Measurements from ENCODE around the gene QARS1. TPM values are rescaled to one million over a fixed set of nuclear protein-coding genes. Genes with fewer than 3 reads are reported as not detected.

QARS1 gene
- total RNA-seq, 1 experiment from 2014 or later = 346 TPM

GRCh38 chr3:49081429-49081828, 23.1 kb downstream of the QARS1 start:
- Histone ChIP-seq H4K20me1 (ENCODE audit: insufficient read depth) (peaks cover 6% of the 10 kb centered on the region; the same call in 1 of the 2 replicates), H3K27ac (ENCODE audit: low read depth, low read length) (no peak overlapping the region), H3K4me1 (ENCODE audit: control insufficient read depth in 1 of 2, insufficient read depth in 2 of 2, low read length in 2 of 2) (no peaks in the 10 kb centered on the region), H3K36me3 (ENCODE audit: control insufficient read depth in 1 of 2, insufficient read depth in 2 of 2, low read length in 2 of 2) (peaks cover 5 to 12% of the 10 kb centered on the region in 2 experiments; a peak in 3 of 4 replicates), H2AFZ (ENCODE audit: low read depth, low read length, poor library complexity, severe bottlenecking) (no peak overlapping the region), H3K4me3 (replicated peaks in 1 of 2; ENCODE audit: low read depth in 1 of 2, low read length in 2 of 2) (no peak overlapping the region), H3K27me3 (ENCODE audit: insufficient read depth, low read length) (no peaks in the 10 kb centered on the region), H3K9ac (ENCODE audit: low read length) (no peak overlapping the region), H3K9me3 (ENCODE audit: control insufficient read depth in 1 of 2, insufficient read depth in 1 of 2, low read depth in 1 of 2, low read length in 2 of 2) (no peaks in the 10 kb centered on the region), H3K9me2 (ENCODE audit: insufficient read depth) (no peaks in the 10 kb centered on the region), H3K79me2 (ENCODE audit: insufficient read depth, low read length) (peaks cover 96% of the 10 kb centered on the region), H3K4me2 (ENCODE audit: low read length) (no peak overlapping the region)
- ATAC-seq (no peak), DNase-seq (ENCODE audit: low read depth, low spot score) (no peak)
- ChIA-PET CTCF (no interaction called here), RAD21 (ENCODE audit: low non-redundant PET in 1 of 2, low total read pairs in 2 of 2, uncharacterized antibody in 2 of 2, unreplicated experiment in 2 of 2) (no interaction called here), POLR2A (no interaction called here)
- intact Hi-C loops (cut with micrococcal nuclease) = no loop called here
- TF ChIP-seq POLR2A (IDR thresholded peaks at IDR 0.05; ENCODE audit: borderline replicate concordance, extremely low read depth, insufficient read depth, insufficient read length) = no peak
- no peak for TF ChIP-seq CTCF (IDR thresholded peaks at IDR 0.05 in 2 of 3, conservative IDR thresholded peaks at IDR 0.05 in 1 of 3; ENCODE audit: borderline replicate concordance in 1 of 3, insufficient read depth in 1 of 3, low read depth in 2 of 3, low read length in 2 of 3)
- no peak for TF ChIP-seq SRF (IDR thresholded peaks at IDR 0.05; ENCODE audit: low read depth)
- no peak for TF ChIP-seq TCF7L2 (IDR thresholded peaks at IDR 0.05; ENCODE audit: borderline replicate concordance, extremely low read depth, insufficient read depth, insufficient read length)
- TF ChIP-seq ATF3 (IDR thresholded peaks at IDR 0.05) = no peak
- TF ChIP-seq FOSL1 (IDR thresholded peaks at IDR 0.05; ENCODE audit: low read depth) = no peak
- no peak for TF ChIP-seq EZH2 (IDR thresholded peaks at IDR 0.05)
- no peak for TF ChIP-seq ZBTB33 (IDR thresholded peaks at IDR 0.05; ENCODE audit: extremely low read depth, insufficient replicate concordance, low read length)
- TF ChIP-seq EZH2phosphoT487 (IDR thresholded peaks at IDR 0.05; ENCODE audit: borderline replicate concordance) = no peak
- BruUV-seq (replicated peaks) = no TSS peak

Measured in HCT116 (cell line).